ENCODE data around the gene AK9. TPM values are rescaled to one million over a fixed set of nuclear protein-coding genes. Genes with fewer than 3 reads are reported as not detected.

The AK9 gene
- total and polyA plus RNA-seq, 10 of the 15 experiments (the other 5 are each of a cell fraction or from before 2014, with no cell fraction given) = 2.1 to 7.4 (median 4.2) TPM

GRCh38 chr6:109443425-109443950 lies 247.5 kb downstream of the AK9 start:
- ChIA-PET CTCF (interaction anchor here (1.6 to 4.8 kb wide), 5 partner anchors 10 to 37 kb away, joined by 6 to 30 read pairs (median 19); partner anchors contain the start of genes MICAL1 and ZBTB24), RAD21 (ENCODE audit: unreplicated experiment) (interaction anchor here (0.7 to 4.4 kb wide), 3 partner anchors 15 to 255 kb away, joined by 3 to 34 read pairs (median 3); partner anchors contain the start of gene ZBTB24), POLR2A (interaction anchor here (1.2 to 5.5 kb wide), 3 partner anchors 11 to 61 kb away, joined by 3 to 74 read pairs (median 17); partner anchors contain the start of genes CD164 and MICAL1), SMC1A (ENCODE audit: uncharacterized antibody, unreplicated experiment) (interaction anchor here (1.2 to 4.7 kb wide), 6 partner anchors 11 to 250 kb away, joined by 3 to 34 read pairs (median 6); partner anchors contain the start of genes MICAL1 and ZBTB24)
- Histone ChIP-seq H3K27me3 (replicated peaks in 1 of 2; ENCODE audit: control insufficient read depth in 2 of 2, insufficient read depth in 2 of 2, low read length in 1 of 2) (no peaks in the 10 kb centered on the region), H2AFZ (ENCODE audit: control insufficient read depth, low read depth, low read length) (no peak overlapping the region), H3K4me3 (no peak overlapping the region), H3K9ac (ENCODE audit: control insufficient read depth, insufficient read depth, low read length) (no peak overlapping the region), H3K4me1 (ENCODE audit: control insufficient read depth, insufficient read depth, low read length) (peaks cover 12% of the 10 kb centered on the region), H4K20me1 (ENCODE audit: control insufficient read depth, insufficient read depth) (no peaks in the 10 kb centered on the region), H3K79me2 (ENCODE audit: control insufficient read depth, insufficient read depth, low read length) (peaks cover 7% of the 10 kb centered on the region), H3K9me3 (replicated peaks; ENCODE audit: control insufficient read depth, insufficient read depth, low read length) (no peaks in the 10 kb centered on the region), H3K27ac (ENCODE audit: control insufficient read depth, insufficient read depth) (no peak overlapping the region), H3K4me2 (ENCODE audit: control insufficient read depth, insufficient read depth) (no peak overlapping the region), H3K36me3 (ENCODE audit: control insufficient read depth in 2 of 2, insufficient read depth in 2 of 2, low read length in 1 of 2) (peaks cover 11 to 19% of the 10 kb centered on the region in 2 experiments)
- BruUV-seq (replicated peaks) = no TSS peak
- FAIRE-seq = no peak
- ATAC-seq = no peak
- WGBS (ENCODE audit: insufficient coverage, insufficient replicate concordance, low lambda C conversion rate, missing lambda C conversion rate) = 88% methylated on average over 9 of the region's 10 CpGs
- DNase-seq (ENCODE audit: low read depth, low spot score) = no peak
- intact Hi-C loops (cut with micrococcal nuclease; ENCODE audit: unreplicated experiment) = no loop called here
- in situ Hi-C loops (cut with MboI) = no loop called here
- TF ChIP-seq ZBTB4 (CRISPR knock-in tag; IDR thresholded peaks at IDR 0.05) (no peak), POLR2A (IDR thresholded peaks at IDR 0.05; ENCODE audit: low read depth, low read length) (0 out of 2 replicates have a peak, but pooled peaks have one; percentile 38), POLR2AphosphoS5 (IDR thresholded peaks at IDR 0.05; ENCODE audit: low read length) (no peak)

Other genes starting within 250 kb of the AK9 start
- gene MICAL1, start 235.4 kb downstream of the AK9 start, total RNA-seq (2014; rRNA removed) = 46.9 and 48.6 TPM in 2 replicates
- gene MICAL1, start 235.4 kb downstream of the AK9 start, total RNA-seq (2014; rRNA removed; fragmentation: Illumina TruSeq; extraction: Trizol) = 25.6 and 27.0 TPM in 2 replicates
- gene MICAL1, start 235.4 kb downstream of the AK9 start, total RNA-seq (2021) = 59.8 and 62.8 TPM in 2 replicates
- 42.3 and 61.9 TPM in 2 replicates for gene MICAL1, start 235.4 kb downstream of the AK9 start, polyA plus RNA-seq (2011; rRNA removed)
- 27.6 and 38.0 TPM in 2 replicates for gene MICAL1, start 235.4 kb downstream of the AK9 start, polyA plus RNA-seq (2014; fragmentation: Illumina TruSeq; extraction: Trizol)
- gene MICAL1, start 235.4 kb downstream of the AK9 start, polyA plus RNA-seq (2014; fragmentation: Nextera tagmentation; extraction: Ambion mirVana) = 1 to 10 TPM in 1 of 2 experiments, under 1 TPM in 1; 0.32 to 1.3 TPM
- 71.6 and 75.5 TPM in 2 replicates for gene MICAL1, start 235.4 kb downstream of the AK9 start, polyA plus RNA-seq (2014; rRNA removed)
- gene MICAL1, start 235.4 kb downstream of the AK9 start, polyA plus RNA-seq (2016; fragmentation: Nextera tagmentation; extraction: Ambion mirVana) = 10 to 100 TPM; 44.2 to 46.4 TPM
- 14.7 and 17.9 TPM in 2 replicates for gene ZBTB24, start 208.0 kb downstream of the AK9 start, total RNA-seq (2014; rRNA removed)
- gene ZBTB24, start 208.0 kb downstream of the AK9 start, total RNA-seq (2014; rRNA removed; fragmentation: Illumina TruSeq; extraction: Trizol) = 17.7 and 17.8 TPM in 2 replicates
- gene ZBTB24, start 208.0 kb downstream of the AK9 start, total RNA-seq (2021) = 11.9 and 12.4 TPM in 2 replicates
- gene ZBTB24, start 208.0 kb downstream of the AK9 start, polyA plus RNA-seq (2011; rRNA removed) = 7.3 and 7.8 TPM in 2 replicates
- 12.1 and 13.3 TPM in 2 replicates for gene ZBTB24, start 208.0 kb downstream of the AK9 start, polyA plus RNA-seq (2014; fragmentation: Illumina TruSeq; extraction: Trizol)
- gene ZBTB24, start 208.0 kb downstream of the AK9 start, polyA plus RNA-seq (2014; fragmentation: Nextera tagmentation; extraction: Ambion mirVana) = 1 to 10 TPM; 2.9 to 3.0 TPM
- gene ZBTB24, start 208.0 kb downstream of the AK9 start, polyA plus RNA-seq (2014; rRNA removed) = 7.4 and 7.6 TPM in 2 replicates
- gene ZBTB24, start 208.0 kb downstream of the AK9 start, polyA plus RNA-seq (2016; fragmentation: Nextera tagmentation; extraction: Ambion mirVana) = 1 to 10 TPM; 8.1 to 9.0 TPM
- gene FIG4, start 94 bp upstream of the AK9 start, total RNA-seq (2014; rRNA removed) = 9.6 and 11.9 TPM in 2 replicates
- 12.6 and 13.6 TPM in 2 replicates for gene FIG4, start 94 bp upstream of the AK9 start, total RNA-seq (2014; rRNA removed; fragmentation: Illumina TruSeq; extraction: Trizol)
- gene FIG4, start 94 bp upstream of the AK9 start, total RNA-seq (2021) = 10.6 and 11.2 TPM in 2 replicates
- 23.2 and 33.7 TPM in 2 replicates for gene FIG4, start 94 bp upstream of the AK9 start, polyA plus RNA-seq (2011; rRNA removed)
- gene FIG4, start 94 bp upstream of the AK9 start, polyA plus RNA-seq (2014; fragmentation: Illumina TruSeq; extraction: Trizol) = 15.6 and 25.9 TPM in 2 replicates
- gene FIG4, start 94 bp upstream of the AK9 start, polyA plus RNA-seq (2014; fragmentation: Nextera tagmentation; extraction: Ambion mirVana) = 1 to 10 TPM; 3.8 to 4.7 TPM
- 10.0 and 11.0 TPM in 2 replicates for gene FIG4, start 94 bp upstream of the AK9 start, polyA plus RNA-seq (2014; rRNA removed)
- 10 to 100 TPM; 13.9 to 14.0 TPM for gene FIG4, start 94 bp upstream of the AK9 start, polyA plus RNA-seq (2016; fragmentation: Nextera tagmentation; extraction: Ambion mirVana)

Measured in GM12878 (cell line).